GM12878 (cell line): ENCODE measurements around the gene TPCN2. TPM values are rescaled to one million over a fixed set of nuclear protein-coding genes. Genes with fewer than 3 reads are reported as not detected.

Source experiments
- ATAC-seq: fragments of 200-7000 bp; cut with Tn5 transposase; 3 replicates; pipeline ENCODE4 v1.9.1; 2020; ENCODE audit warnings: mild to moderate bottlenecking, moderate library complexity
- BruUV-seq: library from RNA; stranded (reverse); fragments of 400-500 nt; replicated peaks from 2 replicates; lab custom pipeline; 2021; lab: Mats Ljungman, UMichigan
- CTCF ChIA-PET: fragments of 300-600 bp; sonication (Branson Sonifier 250); formaldehyde crosslinking; extraction: SDS; loops from one replicate; lab custom pipeline; 2021; ENCODE audit warnings: inconsistent platforms; lab: Yijun Ruan, JAX
- POLR2A ChIA-PET: fragments of 350-600 bp; formaldehyde crosslinking; extraction: SDS; loops from one replicate; lab custom pipeline; 2021; ENCODE audit warnings: inconsistent platforms; lab: Charles Lee
- RAD21 ChIA-PET: fragments of 300-600 bp; sonication (Branson Sonifier 250); formaldehyde crosslinking; loops from one replicate; lab custom pipeline; 2023; ENCODE audit warnings: antibody characterized with exemption; ENCODE audit not compliant: unreplicated experiment; lab: Charles Lee
- SMC1A ChIA-PET: fragments of 300-600 bp; sonication (Branson Sonifier 250); formaldehyde crosslinking; loops from one replicate; lab custom pipeline; 2023; ENCODE audit not compliant: unreplicated experiment, uncharacterized antibody; lab: Charles Lee
- DNase-seq: peaks from one replicate; pipeline ENCODE4 v3.0.0-alpha.2; 2011; ENCODE audit warnings: low read depth, low spot score
- FAIRE-seq: peaks from 3 replicates; lab custom pipeline; 2011; peaks lifted over from hg19 to GRCh38; lab: Jason Lieb, UNC
- H2AFZ ChIP-seq: 2 replicates; pipeline ENCODE4 v1.6.0; 2011; ENCODE audit warnings: low read depth, low read length, control low read depth; ENCODE audit not compliant: control insufficient read depth
- H3K27ac ChIP-seq: 2 replicates; pipeline ENCODE4 v1.5.1; 2011; ENCODE audit warnings: control low read depth; ENCODE audit not compliant: control insufficient read depth, insufficient read depth
- H3K27me3 ChIP-seq, 2 experiments: replicated peaks in 1 of 2; 2 replicates each; pipeline versions ENCODE4 v1.6.0 to v1.6.1; 2011; ENCODE audit warnings: low read length in 1 of 2; ENCODE audit not compliant: control insufficient read depth in 2 of 2, insufficient read depth in 2 of 2
- H3K36me3 ChIP-seq, 2 experiments: 2 replicates each; pipeline ENCODE4 v1.5.1; 2011; ENCODE audit warnings: low read length in 1 of 2; ENCODE audit not compliant: control insufficient read depth in 2 of 2, insufficient read depth in 2 of 2
- H3K4me1 ChIP-seq: 2 replicates; pipeline ENCODE4 v1.6.1; 2011; ENCODE audit warnings: mild to moderate bottlenecking, low read length, moderate library complexity, mixed read lengths; ENCODE audit not compliant: control insufficient read depth, insufficient read depth
- H3K4me2 ChIP-seq: 2 replicates; pipeline ENCODE4 v1.6.0; 2011; ENCODE audit warnings: control low read depth; ENCODE audit not compliant: control insufficient read depth, insufficient read depth
- H3K4me3 ChIP-seq: fragments of 200-600 bp; sonication (generic); 2 replicates; pipeline ENCODE4 v1.5.1; 2016
- H3K79me2 ChIP-seq: 2 replicates; pipeline ENCODE4 v1.6.0; 2011; ENCODE audit warnings: low read length; ENCODE audit not compliant: control insufficient read depth, insufficient read depth
- H3K9ac ChIP-seq: 2 replicates; pipeline ENCODE4 v1.8.0; 2011; ENCODE audit warnings: low read length, control low read depth, mixed read lengths; ENCODE audit not compliant: control insufficient read depth, insufficient read depth
- H3K9me3 ChIP-seq: replicated peaks from 3 replicates; pipeline ENCODE4 v1.5.1; 2011; ENCODE audit warnings: mild to moderate bottlenecking, low read length; ENCODE audit not compliant: control insufficient read depth, insufficient read depth
- H4K20me1 ChIP-seq: 2 replicates; pipeline ENCODE4 v1.6.0; 2011; ENCODE audit not compliant: control insufficient read depth, insufficient read depth
- MYC ChIP-seq: IDR thresholded peaks from 2 replicates; pipeline ENCODE4 v1.6.1; 2011; ENCODE audit warnings: mild to moderate bottlenecking, low read length, moderate library complexity, inconsistent platforms; ENCODE audit not compliant: insufficient read depth, insufficient replicate concordance, insufficient read length, severe bottlenecking
- NRF1 ChIP-seq: conservative IDR thresholded peaks from 2 replicates; pipeline ENCODE4 v1.6.1; 2011; ENCODE audit warnings: mild to moderate bottlenecking, low read depth, low read length, improper control_type of control experiment
- PKNOX1 ChIP-seq: fragments of 450-650 bp; IDR thresholded peaks from 2 replicates; pipeline ENCODE4 v1.6.1; 2016; ENCODE audit warnings: mild to moderate bottlenecking
- ZZZ3 ChIP-seq: IDR thresholded peaks from 2 replicates; pipeline ENCODE4 v1.6.1; 2011; ENCODE audit warnings: low read depth; ENCODE audit not compliant: control insufficient read depth, insufficient read length
- WGBS: methylation state at CpG from one replicate; pipeline ENCODE4 v1.1.6; 2016; ENCODE audit warnings: low lambda C conversion rate; ENCODE audit not compliant: insufficient replicate concordance, insufficient coverage; ENCODE audit errors: missing lambda C conversion rate; 5-methylcytosine and 5-hydroxymethylcytosine counted together
- in situ Hi-C: fragments of 300-500 bp; cut with MboI; formaldehyde crosslinking; loops from 9 replicates; pipeline ENCODE4 v1.14.3; 2018; ENCODE audit warnings: mixed read lengths
- intact Hi-C: fragments of 100-400 bp; cut with micrococcal nuclease; formaldehyde crosslinking; loops from one replicate; pipeline ENCODE4 v1.14.2; 2022; ENCODE audit not compliant: unreplicated experiment
- polyA plus RNA-seq, 11 experiments: library from polyadenylated mRNA; depleted of rRNA in 4 of 11; unstranded in 6 of 11; stranded (reverse) in 5 of 11; fragments of >200 nt; fragmentation: Nextera tagmentation in 4 of 11; fragmentation: Illumina TruSeq in 1 of 11; extraction: Ambion mirVana in 4 of 11; extraction: Trizol in 1 of 11; gene quantifications; 1 replicate in 1 of 11; 2 replicates in 10 of 11; pipeline versions ENCODE4 v1.2.1 to v1.2.3, GENCODE V29; 2011 to 2016; ENCODE audit warnings: inconsistent platforms in 2 of 11, missing spikeins in 2 of 11, low read depth in 1 of 11
- total RNA-seq, 4 experiments: library from RNA; depleted of rRNA in 3 of 4; stranded (reverse); fragments of >200 nt in 3 of 4; fragmentation: Illumina TruSeq in 1 of 4; extraction: Trizol in 1 of 4; gene quantifications; 2 replicates each; pipeline versions ENCODE4 v1.2.1 to v1.2.3, GENCODE V29; 2013 to 2021

The TPCN2 gene
- total and polyA plus RNA-seq, 10 of the 15 experiments (the other 5 are each of a cell fraction or from before 2014, with no cell fraction given) = 1.7 to 18.4 (median 8.4) TPM

GRCh38 chr11:69160296-69161116 lies 111.8 kb downstream of the TPCN2 start:
- H3K36me3 ChIP-seq = no peaks in the 10 kb centered on the region
- WGBS = 85% methylated on average over 15 of the region's 15 CpGs
- peaks cover 5% of the 10 kb centered on the region for H3K79me2 ChIP-seq
- ChIA-PET CTCF (no interaction called here), POLR2A (interaction anchor here (0.9 kb wide), 1 partner anchor 46 kb away, joined by 3 read pairs; no protein-coding TSS in a partner anchor), SMC1A (no interaction called here), RAD21 (interaction anchor here (1.7 kb wide), 1 partner anchor 137 kb away, joined by 4 read pairs; no protein-coding TSS in a partner anchor)
- intact Hi-C loops = no loop called here
- TF ChIP-seq PKNOX1 (no peak), NRF1 (no peak), ZZZ3 (no peak), MYC (no peak)
- no peak overlapping the region for H3K27ac ChIP-seq
- BruUV-seq = no TSS peak
- H3K9me3 ChIP-seq = peaks cover 4% of the 10 kb centered on the region; the same call in 2 of the 3 replicates
- H3K4me3 ChIP-seq = no peak overlapping the region
- DNase-seq = no peak
- H3K4me2 ChIP-seq = no peak overlapping the region
- ATAC-seq = no peak
- H3K4me1 ChIP-seq = peaks cover 16% of the 10 kb centered on the region
- FAIRE-seq = no peak
- no peaks in the 10 kb centered on the region for H4K20me1 ChIP-seq
- in situ Hi-C loops = no loop called here
- no peak overlapping the region for H3K9ac ChIP-seq
- no peaks in the 10 kb centered on the region for H3K27me3 ChIP-seq
- H2AFZ ChIP-seq = no peak overlapping the region
